Endothelial cell of umbilical vein (primary cell): ENCODE results near the gene A4GNT. TPM values are rescaled to one million over a fixed set of nuclear protein-coding genes. Genes with fewer than 3 reads are reported as not detected.

Experiments used
- BruUV-seq: library from RNA; stranded (reverse); fragments of 400-500 nt; replicated peaks from 2 replicates; lab custom pipeline; 2021; lab: Mats Ljungman, UMichigan
- CTCF ChIA-PET: fragments of 300-600, 350-600 bp; sonication (Branson Sonifier 250); formaldehyde crosslinking; loops from one replicate; lab custom pipeline; 2021; ENCODE audit warnings: antibody characterized with exemption, inconsistent platforms; lab: Charles Lee
- POLR2A ChIA-PET: fragments of 300-600, 350-600 bp; sonication (Branson Sonifier 250); formaldehyde crosslinking; loops from one replicate; lab custom pipeline; 2021; ENCODE audit warnings: antibody characterized with exemption, inconsistent platforms; lab: Charles Lee
- DNase-seq: peaks from one replicate; pipeline ENCODE4 v3.0.0-alpha.2; 2011; ENCODE audit warnings: low read depth, low spot score
- FAIRE-seq: peaks from 2 replicates; lab custom pipeline; 2011; peaks lifted over from hg19 to GRCh38; lab: Jason Lieb, UNC
- H2AFZ ChIP-seq: 2 replicates; pipeline ENCODE4 v1.6.0; 2012; ENCODE audit warnings: low read depth, low read length, control low read depth, inconsistent platforms
- H3K27ac ChIP-seq: 2 replicates; pipeline ENCODE4 v1.5.1; 2011; ENCODE audit warnings: low read depth, mild to moderate bottlenecking, control low read depth, low read length, moderate library complexity; ENCODE audit not compliant: insufficient read depth
- H3K27me3 ChIP-seq, 2 experiments: 2 replicates each; pipeline versions ENCODE4 v1.6.0 to v1.6.1; 2011; ENCODE audit warnings: low read length in 2 of 2, mixed read lengths in 1 of 2; ENCODE audit not compliant: control insufficient read depth in 2 of 2, insufficient read depth in 2 of 2
- H3K36me3 ChIP-seq, 2 experiments: 2 replicates in 1 of 2; 3 replicates in 1 of 2; pipeline ENCODE4 v1.5.1; 2011; ENCODE audit warnings: low read length in 2 of 2, mild to moderate bottlenecking in 1 of 2, moderate library complexity in 1 of 2; ENCODE audit not compliant: control insufficient read depth in 2 of 2, insufficient read depth in 2 of 2; ENCODE audit errors: extremely low read depth in 1 of 2
- H3K4me1 ChIP-seq: 3 replicates; pipeline ENCODE4 v1.5.1; 2011; ENCODE audit warnings: mild to moderate bottlenecking, low read length; ENCODE audit not compliant: control insufficient read depth, insufficient read depth; ENCODE audit errors: extremely low read depth
- H3K4me2 ChIP-seq: 2 replicates; pipeline ENCODE4 v1.6.1; 2011; ENCODE audit warnings: low read length, control low read depth, mixed read lengths; ENCODE audit not compliant: insufficient read depth
- H3K4me3 ChIP-seq, 3 experiments: fragments of 200-600 bp in 1 of 3; sonication (generic), shearing (Covaris generic) in 1 of 3; replicated peaks in 1 of 3; 2 replicates each; pipeline ENCODE4 v1.5.1; 2011 to 2016; ENCODE audit warnings: control low read depth in 3 of 3, low read length in 3 of 3, mild to moderate bottlenecking in 2 of 3, inconsistent platforms in 1 of 3, low read depth in 1 of 3, moderate library complexity in 1 of 3; ENCODE audit not compliant: insufficient read depth in 1 of 3
- H3K79me2 ChIP-seq: 2 replicates; pipeline ENCODE4 v1.6.0; 2012; ENCODE audit warnings: low read length, inconsistent platforms; ENCODE audit not compliant: control insufficient read depth, insufficient read depth
- H3K9ac ChIP-seq: replicated peaks from 2 replicates; pipeline ENCODE3; 2011; ENCODE audit warnings: low read length, control low read depth; ENCODE audit not compliant: insufficient read depth; ENCODE audit errors: extremely low read depth
- H3K9me1 ChIP-seq: replicated peaks from 3 replicates; pipeline ENCODE4 v1.6.0; 2011; ENCODE audit warnings: mild to moderate bottlenecking, low read length; ENCODE audit not compliant: control insufficient read depth, insufficient read depth; ENCODE audit errors: extremely low read depth
- H3K9me3 ChIP-seq: replicated peaks from 2 replicates; pipeline ENCODE4 v1.5.1; 2012; ENCODE audit warnings: low read length, inconsistent platforms; ENCODE audit not compliant: control insufficient read depth, insufficient read depth
- H4K20me1 ChIP-seq: replicated peaks from 2 replicates; pipeline ENCODE3; 2011; ENCODE audit warnings: mild to moderate bottlenecking, low read length; ENCODE audit not compliant: control insufficient read depth, insufficient read depth; ENCODE audit errors: extremely low read depth
- EZH2 ChIP-seq: IDR thresholded peaks from 2 replicates; pipeline ENCODE4 v1.6.1; 2012; ENCODE audit warnings: borderline replicate concordance, low read depth, mild to moderate bottlenecking, moderate library complexity, low read length, inconsistent platforms; ENCODE audit not compliant: severe bottlenecking
- FOS ChIP-seq: IDR thresholded peaks from 2 replicates; pipeline ENCODE4 v1.6.1; 2011; ENCODE audit warnings: mild to moderate bottlenecking, low read length, moderate library complexity, borderline replicate concordance; ENCODE audit not compliant: insufficient read depth
- GATA2 ChIP-seq: IDR thresholded peaks from 2 replicates; pipeline ENCODE4 v1.7.0; 2011; ENCODE audit warnings: low read depth, mild to moderate bottlenecking, moderate library complexity, mixed read lengths, low read length; ENCODE audit not compliant: insufficient read length, insufficient read depth
- JUN ChIP-seq: IDR thresholded peaks from 2 replicates; pipeline ENCODE4 v1.6.1; 2011; ENCODE audit warnings: borderline replicate concordance, low read depth; ENCODE audit not compliant: insufficient read length, insufficient read depth
- MYC ChIP-seq: IDR thresholded peaks from one replicate; pipeline ENCODE4 v1.6.1; 2011; ENCODE audit warnings: mild to moderate bottlenecking, low read depth, low read length
- POLR2A ChIP-seq: IDR thresholded peaks from 2 replicates; pipeline ENCODE4 v1.6.1; 2012; ENCODE audit warnings: low read depth, mild to moderate bottlenecking, control low read depth, low read length
- POLR2AphosphoS5 ChIP-seq: IDR thresholded peaks from 2 replicates; pipeline ENCODE4 v1.6.1; 2012; ENCODE audit warnings: low read depth, mild to moderate bottlenecking, control low read depth, low read length, moderate library complexity; ENCODE audit not compliant: insufficient read depth
- dilution Hi-C: fragments of 300-500 bp; cut with MboI; formaldehyde crosslinking; loops from one replicate; pipeline ENCODE4 v1.15.0; 2019; ENCODE audit warnings: low sequenced_read_pairs; ENCODE audit not compliant: extremely low pct_ligation_motif_present
- intact Hi-C: fragments of 100-400 bp; cut with micrococcal nuclease; formaldehyde crosslinking; loops from one replicate; pipeline ENCODE4 v1.10.0; 2022
- polyA plus RNA-seq, 4 experiments: library from polyadenylated mRNA; depleted of rRNA in 3 of 4; stranded (reverse) in 3 of 4; unstranded in 1 of 4; fragments of >200 nt; gene quantifications; 2 replicates each; pipeline versions ENCODE4 v1.2.1 to v1.2.3, GENCODE V29; 2011 to 2012; ENCODE audit warnings: missing spikeins in 1 of 4
- total RNA-seq: library from RNA; stranded (reverse); gene quantifications from 2 replicates; pipeline ENCODE4 v1.2.3, GENCODE V29; 2021
- TF ChIP-seq, protein P1 (sequence below), 2 donors: IDR thresholded peaks; 1 replicate in 1 of 2; 2 replicates in 1 of 2; pipeline ENCODE4 v1.5.1; 2011; ENCODE audit warnings: low read length in 2 of 2, mild to moderate bottlenecking in 2 of 2, moderate library complexity in 2 of 2, control low read depth in 1 of 2, inconsistent platforms in 1 of 2, low read depth in 1 of 2; ENCODE audit not compliant: insufficient read depth in 1 of 2; ENCODE audit errors: extremely low read depth in 1 of 2
- TF ChIP-seq, protein P2 (sequence below): IDR thresholded peaks from 2 replicates; pipeline ENCODE4 v1.6.1; 2011; ENCODE audit not compliant: insufficient read depth, insufficient read length

The A4GNT gene
- total and polyA plus RNA-seq, 2 donors (not counting 3 experiments of a cell fraction or from before 2014, with no cell fraction given): not detected

DNA sequence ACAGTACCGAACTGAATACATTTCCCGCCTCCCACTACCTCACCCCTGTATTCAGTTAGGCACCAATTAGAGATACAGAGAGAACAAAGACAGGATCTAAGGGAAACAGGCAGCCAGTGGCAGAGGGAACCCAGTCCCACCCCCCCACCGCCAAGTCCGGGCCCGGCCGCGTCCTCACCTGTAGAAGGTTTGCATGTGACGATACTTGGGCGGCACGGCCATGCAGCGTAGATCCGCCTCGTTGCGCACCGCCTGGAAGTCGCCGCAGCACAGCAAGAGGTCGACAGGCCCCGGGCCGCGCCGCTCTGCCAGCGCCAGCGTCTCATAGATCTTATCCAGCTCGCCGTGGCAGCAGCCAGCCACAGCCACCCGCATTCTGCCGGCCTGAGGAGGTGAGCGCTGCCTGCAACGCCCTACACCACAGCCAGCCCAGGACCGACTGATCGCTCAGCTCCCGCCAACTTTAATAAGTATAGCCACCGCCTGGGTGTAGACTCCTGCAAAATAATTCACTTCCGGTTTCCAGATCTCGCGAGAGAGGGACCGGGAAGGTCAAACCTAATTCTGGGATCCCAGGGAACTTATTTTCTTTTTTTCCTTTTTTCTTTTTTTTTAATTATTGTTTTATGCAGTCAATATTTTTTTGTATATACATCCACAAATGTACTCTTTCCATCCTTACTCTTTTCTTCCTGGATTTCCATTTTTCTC lies 42.4 kb upstream of the A4GNT start, which contains the start of gene DBR1:
Gene DBR1, minus strand, starts transcription at position 501 of the 711 bp plus-strand sequence. Its CDS starts 126 bp downstream, at position 375.
- H4K20me1 ChIP-seq: no peaks in the 10 kb centered on the region
- DNase-seq (peak; percentile 81), FAIRE-seq (peak; percentile 63)
- BruUV-seq: TSS peak; percentile 56
- H3K36me3 ChIP-seq: no peaks in the 10 kb centered on the region
- dilution Hi-C loops: no loop called here
- no peaks in the 10 kb centered on the region for H3K9me1 ChIP-seq
- POLR2A ChIA-PET: interaction anchor here (0.8 to 1.5 kb wide), 2 partner anchors 13 to 1977 kb away, joined by 3 to 8 read pairs; partner anchors contain the start of gene ARMC8
- TF ChIP-seq FOS (no peak), POLR2A (peak; percentile 96), EZH2 (no peak), GATA2 (peak; percentile 66), JUN (no peak), POLR2AphosphoS5 (peak; percentile 81), MYC (no peak)
- TF ChIP-seq, protein P1, sequence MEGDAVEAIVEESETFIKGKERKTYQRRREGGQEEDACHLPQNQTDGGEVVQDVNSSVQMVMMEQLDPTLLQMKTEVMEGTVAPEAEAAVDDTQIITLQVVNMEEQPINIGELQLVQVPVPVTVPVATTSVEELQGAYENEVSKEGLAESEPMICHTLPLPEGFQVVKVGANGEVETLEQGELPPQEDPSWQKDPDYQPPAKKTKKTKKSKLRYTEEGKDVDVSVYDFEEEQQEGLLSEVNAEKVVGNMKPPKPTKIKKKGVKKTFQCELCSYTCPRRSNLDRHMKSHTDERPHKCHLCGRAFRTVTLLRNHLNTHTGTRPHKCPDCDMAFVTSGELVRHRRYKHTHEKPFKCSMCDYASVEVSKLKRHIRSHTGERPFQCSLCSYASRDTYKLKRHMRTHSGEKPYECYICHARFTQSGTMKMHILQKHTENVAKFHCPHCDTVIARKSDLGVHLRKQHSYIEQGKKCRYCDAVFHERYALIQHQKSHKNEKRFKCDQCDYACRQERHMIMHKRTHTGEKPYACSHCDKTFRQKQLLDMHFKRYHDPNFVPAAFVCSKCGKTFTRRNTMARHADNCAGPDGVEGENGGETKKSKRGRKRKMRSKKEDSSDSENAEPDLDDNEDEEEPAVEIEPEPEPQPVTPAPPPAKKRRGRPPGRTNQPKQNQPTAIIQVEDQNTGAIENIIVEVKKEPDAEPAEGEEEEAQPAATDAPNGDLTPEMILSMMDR (IDR thresholded peaks at IDR 0.05; ENCODE audit: extremely low read depth in 1 of 2, insufficient read depth in 1 of 2, low read depth in 1 of 2, low read length in 2 of 2): no peak
- TF ChIP-seq, protein P2, sequence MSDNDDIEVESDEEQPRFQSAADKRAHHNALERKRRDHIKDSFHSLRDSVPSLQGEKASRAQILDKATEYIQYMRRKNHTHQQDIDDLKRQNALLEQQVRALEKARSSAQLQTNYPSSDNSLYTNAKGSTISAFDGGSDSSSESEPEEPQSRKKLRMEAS: no peak
- H3K4me3 ChIP-seq: peak within 1 kb of the TSS; percentile 42 to 84 (median 61)
- H3K79me2 ChIP-seq: peaks cover 17% of the 10 kb centered on the region
- intact Hi-C loops: loop anchor here (1.0 to 5.0 kb wide), 3 partner anchors 13 to 107 kb away; partner anchors contain the start of genes ARMC8 and DZIP1L
- H3K27me3 ChIP-seq: peaks cover 0 to 3% of the 10 kb centered on the region in 2 experiments
- CTCF ChIA-PET: interaction anchor here (1.0 to 2.8 kb wide), 6 partner anchors 12 to 741 kb away, joined by 3 to 17 read pairs (median 4); partner anchors contain the start of genes ARMC8 and DZIP1L
- peak within 1 kb of the TSS; percentile 51 for H3K9ac ChIP-seq
- H3K4me1 ChIP-seq: peaks cover 13% of the 10 kb centered on the region
- H3K9me3 ChIP-seq: no peaks in the 10 kb centered on the region
- H2AFZ ChIP-seq: peak within 1 kb of the TSS; percentile 92
- H3K27ac ChIP-seq: peak within 1 kb of the TSS; percentile 46
- peak within 1 kb of the TSS; percentile 89 for H3K4me2 ChIP-seq
